ENCODE measurements around the gene MFAP4.
"Not testable (repeated sequence)": the region's sequence is repeated elsewhere in the genome, so short reads cannot be mapped to it uniquely, and the experiment has no call there.

Gene MFAP4

GRCh38 chr17:19369107-19369778, 17.7 kb downstream of the MFAP4 start:
- DNase-seq, result no peak

GRCh38 chr17:19368229-19368628, 18.8 kb downstream of the MFAP4 start:
- no peak for DNase-seq

- DNase-seq, result no peak
Measured at GRCh38 chr17:19366637-19366972, 20.4 kb downstream of the MFAP4 start.

GRCh38 chr17:19365833-19366636, 21.0 kb downstream of the MFAP4 start:
- no peak for DNase-seq

GRCh38 chr17:19365499-19365817, 21.5 kb downstream of the MFAP4 start:
- no peak for DNase-seq

GRCh38 chr17:19364699-19365498, 22.1 kb downstream of the MFAP4 start:
- no peak for DNase-seq

GRCh38 chr17:19363460-19364035, 23.4 kb downstream of the MFAP4 start:
- no peak for DNase-seq

GRCh38 chr17:19363114-19363438, 23.9 kb downstream of the MFAP4 start:
- DNase-seq, result no peak

GRCh38 chr17:19362277-19363113, 24.5 kb downstream of the MFAP4 start, which contains the start of gene B9D1:
B9D1 (minus strand) TSS chr17:19362723; CDS start chr17:19362569, 154 bp downstream.
- DNase-seq, result peak; percentile 93

- no peak for DNase-seq
Measured at GRCh38 chr17:19361944-19362276, 25.1 kb downstream of the MFAP4 start.

- no peak for DNase-seq
Measured at GRCh38 chr17:19361326-19361725, 25.7 kb downstream of the MFAP4 start.

- DNase-seq, result no peak
Measured at GRCh38 chr17:19360772-19361171, 26.2 kb downstream of the MFAP4 start.

- DNase-seq, result no peak
Measured at GRCh38 chr17:19359856-19360255, 27.1 kb downstream of the MFAP4 start.

GRCh38 chr17:19359151-19359550, 27.8 kb downstream of the MFAP4 start:
- DNase-seq, result no peak

- no peak for DNase-seq
Measured at GRCh38 chr17:19357761-19358160, 29.2 kb downstream of the MFAP4 start.

- DNase-seq, result no peak
Measured at GRCh38 chr17:19357351-19357750, 29.6 kb downstream of the MFAP4 start.

- no peak for DNase-seq
Measured at GRCh38 chr17:19354748-19355147, 32.2 kb downstream of the MFAP4 start.

GRCh38 chr17:19353401-19353800, 33.6 kb downstream of the MFAP4 start:
- DNase-seq, result not testable (repeated sequence)

GRCh38 chr17:19348806-19349205, 38.2 kb downstream of the MFAP4 start:
- no peak for DNase-seq

- DNase-seq, result no peak
Measured at GRCh38 chr17:19348081-19348650, 38.8 kb downstream of the MFAP4 start.

- no peak for DNase-seq
Measured at GRCh38 chr17:19347323-19348080, 39.5 kb downstream of the MFAP4 start.

Measured in activated naive CD4-positive, alpha-beta T cell treated with Interleukin-2 at 50 U/mL for 16 hours (primary cell).